B cell (primary cell): Measurements from ENCODE around the gene DNAAF6.

Experiments used
- EZH2 ChIP-seq: IDR thresholded peaks from 2 replicates; pipeline ENCODE4 v1.6.1; 2012; ENCODE audit warnings: borderline replicate concordance, low read depth, mild to moderate bottlenecking, moderate library complexity, low read length; ENCODE audit not compliant: insufficient read depth, poor library complexity, severe bottlenecking
- TF ChIP-seq, protein P1 (sequence below): fragments of 200-600 bp; IDR thresholded peaks from one replicate; pipeline ENCODE4 v1.8.0; 2022; ENCODE audit warnings: antibody characterized with exemption, mild to moderate bottlenecking

DNA sequence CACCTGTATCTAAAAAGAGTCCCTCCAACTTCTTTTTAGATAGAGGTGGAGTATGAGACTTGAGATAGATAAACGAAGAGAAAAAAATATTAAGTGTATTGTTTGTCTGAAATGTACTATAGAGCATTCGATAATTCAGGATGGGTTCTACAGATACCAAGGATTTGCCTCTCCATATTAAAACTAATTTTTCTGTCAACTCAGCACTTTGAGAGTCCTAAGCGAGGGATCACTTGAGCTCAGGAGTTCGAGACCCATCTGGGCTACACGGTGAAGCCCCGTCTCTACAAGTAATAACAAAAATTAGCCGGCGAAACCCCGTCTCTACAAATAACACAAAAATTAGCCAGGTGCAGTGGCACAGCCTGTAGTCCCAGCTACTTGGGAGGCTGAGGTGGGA, 1.5 kb downstream of the DNAAF6 start:
- TF ChIP-seq, protein P1, sequence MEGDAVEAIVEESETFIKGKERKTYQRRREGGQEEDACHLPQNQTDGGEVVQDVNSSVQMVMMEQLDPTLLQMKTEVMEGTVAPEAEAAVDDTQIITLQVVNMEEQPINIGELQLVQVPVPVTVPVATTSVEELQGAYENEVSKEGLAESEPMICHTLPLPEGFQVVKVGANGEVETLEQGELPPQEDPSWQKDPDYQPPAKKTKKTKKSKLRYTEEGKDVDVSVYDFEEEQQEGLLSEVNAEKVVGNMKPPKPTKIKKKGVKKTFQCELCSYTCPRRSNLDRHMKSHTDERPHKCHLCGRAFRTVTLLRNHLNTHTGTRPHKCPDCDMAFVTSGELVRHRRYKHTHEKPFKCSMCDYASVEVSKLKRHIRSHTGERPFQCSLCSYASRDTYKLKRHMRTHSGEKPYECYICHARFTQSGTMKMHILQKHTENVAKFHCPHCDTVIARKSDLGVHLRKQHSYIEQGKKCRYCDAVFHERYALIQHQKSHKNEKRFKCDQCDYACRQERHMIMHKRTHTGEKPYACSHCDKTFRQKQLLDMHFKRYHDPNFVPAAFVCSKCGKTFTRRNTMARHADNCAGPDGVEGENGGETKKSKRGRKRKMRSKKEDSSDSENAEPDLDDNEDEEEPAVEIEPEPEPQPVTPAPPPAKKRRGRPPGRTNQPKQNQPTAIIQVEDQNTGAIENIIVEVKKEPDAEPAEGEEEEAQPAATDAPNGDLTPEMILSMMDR = no peak
- TF ChIP-seq EZH2 = no peak
